Smooth muscle cell (in vitro differentiated cells): ENCODE measurements around the gene TSTD1. TPM values are rescaled to one million over a fixed set of nuclear protein-coding genes. Genes with fewer than 3 reads are reported as not detected.
"Not testable (repeated sequence)": the region's sequence is repeated elsewhere in the genome, so short reads cannot be mapped to it uniquely, and the experiment has no call there.

Experiments
- DNase-seq: peaks from one replicate; lab custom pipeline; 2025; ENCODE audit not compliant: unreplicated experiment; lab: John Stamatoyannopoulos, UW
- H2AFZ ChIP-seq: fragments of 200-600 bp; sonication (generic); 2 replicates; pipeline ENCODE4 v1.6.0; 2016; ENCODE audit warnings: antibody characterized with exemption, low read depth, mild to moderate bottlenecking
- H3F3A ChIP-seq: fragments of 200-600 bp; sonication (generic); 2 replicates; pipeline ENCODE4 v1.6.0; 2017; ENCODE audit warnings: antibody characterized with exemption, low read depth
- H3K27ac ChIP-seq: fragments of 200-600 bp; sonication (generic); 2 replicates; pipeline ENCODE4 v1.5.1; 2016; ENCODE audit warnings: low read depth, mild to moderate bottlenecking
- H3K27me3 ChIP-seq: fragments of 200-600 bp; sonication (generic); 2 replicates; pipeline ENCODE4 v1.6.1; 2016; ENCODE audit warnings: low read depth, mild to moderate bottlenecking
- H3K36me3 ChIP-seq: fragments of 200-600 bp; sonication (generic); 2 replicates; pipeline ENCODE4 v1.5.1; 2016; ENCODE audit warnings: low read depth
- H3K4me1 ChIP-seq: fragments of 200-600 bp; sonication (generic); 2 replicates; pipeline ENCODE4 v1.5.1; 2016; ENCODE audit warnings: low read depth
- H3K4me2 ChIP-seq: fragments of 200-600 bp; sonication (generic); 2 replicates; pipeline ENCODE4 v1.6.0; 2016; ENCODE audit warnings: mild to moderate bottlenecking
- H3K4me3 ChIP-seq: fragments of 200-600 bp; sonication (generic); 2 replicates; pipeline ENCODE4 v1.5.1; 2016; ENCODE audit warnings: mild to moderate bottlenecking
- H3K79me2 ChIP-seq: fragments of 200-600 bp; sonication (generic); 2 replicates; pipeline ENCODE4 v1.6.0; 2016; ENCODE audit warnings: low read depth, mild to moderate bottlenecking
- H3K9ac ChIP-seq: fragments of 200-600 bp; sonication (generic); 2 replicates; pipeline ENCODE4 v1.6.0; 2016; ENCODE audit warnings: low read depth
- H3K9me3 ChIP-seq: fragments of 200-600 bp; sonication (generic); replicated peaks from 2 replicates; pipeline ENCODE4 v1.5.1; 2016; ENCODE audit warnings: low read depth
- H4K20me1 ChIP-seq: fragments of 200-600 bp; sonication (generic); 2 replicates; pipeline ENCODE4 v1.6.0; 2016; ENCODE audit warnings: low read depth
- CTCF ChIP-seq: fragments of 200-600 bp; sonication (generic); IDR thresholded peaks from 2 replicates; pipeline ENCODE4 v1.5.1; 2017; ENCODE audit warnings: borderline replicate concordance, mild to moderate bottlenecking, antibody characterized with exemption; ENCODE audit not compliant: insufficient read depth, poor library complexity, severe bottlenecking
- WGBS: methylation state at CpG from one replicate; pipeline ENCODE4 v1.1.7; 2016; ENCODE audit warnings: low lambda C conversion rate; 5-methylcytosine and 5-hydroxymethylcytosine counted together
- polyA plus RNA-seq: library from polyadenylated mRNA; unstranded; fragments of >200 nt; fragmentation: Nextera tagmentation; extraction: Ambion mirVana; gene quantifications from 2 replicates; pipeline ENCODE4 v1.2.1, GENCODE V29; 2016
- total RNA-seq: library from RNA; depleted of rRNA; stranded (reverse); fragments of >200 nt; gene quantifications from 2 replicates; pipeline ENCODE4 v1.2.3, GENCODE V29; 2014

The TSTD1 gene
- total and polyA plus RNA-seq, 2 experiments from 2014 or later, result 26.0 to 48.0 TPM

- Histone ChIP-seq H3K9me3 (no peaks in the 10 kb centered on the region), H3K27ac (no peak overlapping the region), H2AFZ (no peak overlapping the region), H3F3A (peaks cover 9% of the 10 kb centered on the region), H3K79me2 (peaks cover 11% of the 10 kb centered on the region), H4K20me1 (peaks cover 13% of the 10 kb centered on the region), H3K27me3 (no peaks in the 10 kb centered on the region), H3K36me3 (no peaks in the 10 kb centered on the region), H3K4me2 (no peak overlapping the region), H3K4me1 (no peaks in the 10 kb centered on the region), H3K9ac (no peak overlapping the region), H3K4me3 (no peak overlapping the region)
- 96% methylated on average over 5 of the region's 5 CpGs for WGBS
- no peak for DNase-seq
- TF ChIP-seq CTCF, result no peak
Observed at GRCh38 chr1:160999376-160999775, 39.4 kb downstream of the TSTD1 start.

DNA sequence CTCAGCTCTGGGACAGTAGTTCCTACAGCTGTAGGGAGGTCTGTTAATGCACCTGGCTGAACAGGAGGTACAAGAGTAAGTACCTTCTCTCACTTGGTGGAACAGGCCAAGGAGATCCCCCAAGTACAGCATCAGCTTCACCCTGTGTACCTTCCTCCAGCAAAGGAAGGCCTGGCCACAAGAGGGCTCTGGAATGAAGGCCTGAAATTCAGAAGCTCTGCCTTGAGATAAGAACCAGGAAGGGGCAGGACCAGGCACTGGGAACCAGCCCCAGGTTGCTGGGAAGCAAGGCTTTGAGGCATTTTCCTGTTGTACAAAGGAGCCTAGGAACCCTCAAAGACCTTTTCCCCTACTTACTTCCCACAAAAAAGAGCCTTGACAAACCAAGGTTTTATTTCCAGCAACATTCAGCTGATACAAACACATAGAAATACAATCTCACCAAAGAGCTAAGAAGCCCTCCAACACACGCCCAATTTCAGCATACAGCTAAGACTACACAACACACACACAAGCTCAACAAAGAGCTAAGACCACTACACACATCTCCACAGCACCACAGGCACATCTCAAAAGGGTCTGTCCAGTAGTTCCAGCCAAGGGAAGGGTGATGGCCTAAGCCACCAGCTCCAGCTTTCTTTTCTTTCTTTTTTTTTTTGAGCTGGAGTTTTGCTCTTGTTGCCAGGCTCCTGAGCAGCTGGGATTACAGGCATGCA lies 41.3 kb downstream of the TSTD1 start:
- Histone ChIP-seq H3K9me3 (no peaks in the 10 kb centered on the region), H3K36me3 (no peaks in the 10 kb centered on the region), H2AFZ (no peak overlapping the region), H3K79me2 (peaks cover 3% of the 10 kb centered on the region), H3K27me3 (no peaks in the 10 kb centered on the region), H3K4me3 (no peak overlapping the region), H4K20me1 (peaks cover 6% of the 10 kb centered on the region), H3K9ac (no peak overlapping the region), H3F3A (peaks cover 22% of the 10 kb centered on the region), H3K4me1 (peaks cover 5% of the 10 kb centered on the region), H3K27ac (peak overlapping the region; percentile 86), H3K4me2 (no peak overlapping the region)
- no peak for DNase-seq
- TF ChIP-seq CTCF, result peak; percentile 46
- WGBS, result 92% methylated on average over 1 of the region's 1 CpG

- H4K20me1 ChIP-seq, result no peaks in the 10 kb centered on the region
- 62% methylated on average over 3 of the region's 3 CpGs for WGBS
- H3K27me3 ChIP-seq, result no peaks in the 10 kb centered on the region
- TF ChIP-seq CTCF, result no peak
- peaks cover 5% of the 10 kb centered on the region for H3K4me1 ChIP-seq
- H3K27ac ChIP-seq, result peak overlapping the region; percentile 86
- peaks cover 22% of the 10 kb centered on the region for H3F3A ChIP-seq
- H3K9ac ChIP-seq, result peak overlapping the region; percentile 18
- H3K79me2 ChIP-seq, result no peaks in the 10 kb centered on the region
- DNase-seq, result no peak
- H3K36me3 ChIP-seq, result no peaks in the 10 kb centered on the region
- no peak overlapping the region for H3K4me3 ChIP-seq
- no peaks in the 10 kb centered on the region for H3K9me3 ChIP-seq
- no peak overlapping the region for H2AFZ ChIP-seq
- H3K4me2 ChIP-seq, result no peak overlapping the region
Observed at GRCh38 chr1:160996178-160996577, 42.6 kb downstream of the TSTD1 start.

GRCh38 chr1:160993544-160994193 lies 45.1 kb downstream of the TSTD1 start:
- no peak overlapping the region for H3K9ac ChIP-seq
- H3K4me1 ChIP-seq, result peaks cover 5% of the 10 kb centered on the region
- H3K36me3 ChIP-seq, result no peaks in the 10 kb centered on the region
- H2AFZ ChIP-seq, result no peak overlapping the region
- TF ChIP-seq CTCF, result peak; percentile 36
- H3K79me2 ChIP-seq, result no peaks in the 10 kb centered on the region
- no peak overlapping the region for H3K4me3 ChIP-seq
- peaks cover 22% of the 10 kb centered on the region for H3F3A ChIP-seq
- peak overlapping the region; percentile 86 for H3K27ac ChIP-seq
- H3K9me3 ChIP-seq, result no peaks in the 10 kb centered on the region
- DNase-seq, result no peak
- no peaks in the 10 kb centered on the region for H4K20me1 ChIP-seq
- H3K27me3 ChIP-seq, result no peaks in the 10 kb centered on the region
- H3K4me2 ChIP-seq, result peak overlapping the region; percentile 9
- 77% methylated on average over 14 of the region's 14 CpGs for WGBS

DNA sequence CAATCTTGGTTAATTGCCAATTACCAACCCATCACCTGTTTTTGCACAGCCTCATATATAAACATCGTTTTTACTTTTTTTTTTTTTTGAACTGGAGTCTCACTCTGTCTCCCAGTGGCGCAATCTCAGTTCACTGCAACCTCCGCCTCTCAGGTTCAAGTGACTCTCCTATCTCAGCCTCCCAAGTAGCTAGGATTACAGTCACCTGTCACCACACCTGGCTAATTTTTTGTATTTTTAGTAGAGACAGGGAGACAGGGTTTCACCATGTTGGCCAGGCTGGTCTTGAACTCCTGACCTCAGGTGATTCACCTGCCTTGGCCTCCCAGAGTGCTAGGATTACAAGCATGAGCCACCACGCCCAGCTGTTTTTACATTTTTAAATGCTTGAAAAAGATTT lies 46.7 kb downstream of the TSTD1 start:
- WGBS, result 100% methylated on average over 4 of the region's 4 CpGs

More for the DNA sequence above, 46.7 kb downstream of the TSTD1 start:
- H3K79me2 ChIP-seq, H3K4me1 ChIP-seq, H3K36me3 ChIP-seq, H3K4me3 ChIP-seq, H3K9ac ChIP-seq, H4K20me1 ChIP-seq, H3K4me2 ChIP-seq, H3K27ac ChIP-seq, H2AFZ ChIP-seq, DNase-seq, H3K27me3 ChIP-seq, H3K9me3 ChIP-seq: not testable (repeated sequence)
- peaks cover 22% of the 10 kb centered on the region for H3F3A ChIP-seq
